IPS-NIHi11 (cell line): ENCODE results near the gene SOX5.
A peak's percentile ranks its signal among the peaks of the same experiment; 100 is the strongest.

ENCODE experiments used
- DNase-seq: peaks from one replicate; pipeline ENCODE4 v3.0.0; 2012; ENCODE audit warnings: mixed read lengths, low spot score

SOX5 gene

DNA sequence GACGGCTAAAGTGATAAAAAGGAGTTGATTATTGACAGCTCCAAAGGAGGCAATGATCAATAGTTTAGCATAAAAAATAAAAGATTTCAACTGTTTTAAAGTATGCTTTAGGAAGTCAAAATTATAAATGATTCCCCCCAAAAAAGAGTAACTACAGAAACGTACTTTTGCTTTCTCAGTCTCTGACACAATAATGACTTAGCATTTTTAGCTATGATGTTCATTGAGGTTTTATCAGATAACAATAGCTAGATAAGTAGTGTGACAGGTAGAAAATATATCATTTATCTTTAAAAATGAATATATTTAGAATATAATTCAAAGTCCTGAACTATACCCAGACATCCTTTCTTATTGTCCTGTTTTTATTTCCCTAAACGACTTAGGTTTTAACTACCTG is 352.9 kb downstream of the SOX5 start:
- no peak for DNase-seq

DNA sequence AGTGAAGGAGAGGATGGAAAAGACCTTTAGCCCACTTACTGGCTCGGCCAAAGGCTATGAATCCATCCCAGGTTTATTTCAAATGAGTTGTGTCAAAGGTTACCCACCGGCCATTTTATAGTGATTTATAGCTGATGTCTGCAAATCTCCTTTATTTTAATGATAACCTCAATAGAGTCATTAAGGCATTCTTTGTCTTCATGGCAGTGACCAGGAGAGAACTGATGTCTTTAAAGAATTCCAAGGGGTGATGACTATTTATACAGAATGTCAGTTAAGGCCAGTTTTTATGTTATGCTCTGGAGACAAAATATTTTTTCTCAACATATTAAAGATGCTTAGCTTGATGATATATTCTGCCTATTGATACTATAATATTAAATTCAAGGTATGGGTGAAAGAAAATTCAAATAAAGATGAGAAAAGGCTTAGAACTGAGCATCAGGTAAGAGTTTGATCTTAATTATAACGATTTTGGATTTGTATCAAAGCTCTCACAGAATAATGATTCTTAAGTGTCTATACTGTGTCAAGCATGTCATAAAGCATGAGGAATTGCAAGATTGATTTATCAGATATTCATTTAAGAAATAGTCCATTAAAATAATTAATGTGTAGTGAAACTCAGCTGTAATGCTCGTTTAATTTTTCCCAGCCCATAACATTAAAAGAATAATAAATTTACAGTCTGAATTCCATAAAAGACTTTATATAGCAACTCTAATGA is 361.5 kb downstream of the SOX5 start:
- no peak for DNase-seq

DNA sequence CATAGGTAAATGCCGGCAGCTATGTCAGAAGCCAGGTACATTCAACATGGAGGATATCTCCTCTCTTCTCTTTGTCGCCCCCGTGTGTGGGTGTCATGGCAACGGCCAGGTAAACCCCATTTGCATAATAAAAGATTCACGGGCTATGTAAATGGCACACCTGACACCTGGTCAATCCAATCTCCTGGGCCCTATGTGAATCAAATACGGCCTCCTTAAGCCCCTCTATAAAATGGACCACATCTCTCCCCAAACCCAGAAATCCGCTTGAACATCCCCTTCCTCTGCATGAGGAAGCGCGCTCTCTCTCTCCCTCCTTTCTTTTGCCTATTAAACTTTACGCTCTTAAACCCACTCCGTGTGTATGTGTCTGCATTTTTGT is 363.7 kb downstream of the SOX5 start:
- DNase-seq = peak; percentile 66

DNA sequence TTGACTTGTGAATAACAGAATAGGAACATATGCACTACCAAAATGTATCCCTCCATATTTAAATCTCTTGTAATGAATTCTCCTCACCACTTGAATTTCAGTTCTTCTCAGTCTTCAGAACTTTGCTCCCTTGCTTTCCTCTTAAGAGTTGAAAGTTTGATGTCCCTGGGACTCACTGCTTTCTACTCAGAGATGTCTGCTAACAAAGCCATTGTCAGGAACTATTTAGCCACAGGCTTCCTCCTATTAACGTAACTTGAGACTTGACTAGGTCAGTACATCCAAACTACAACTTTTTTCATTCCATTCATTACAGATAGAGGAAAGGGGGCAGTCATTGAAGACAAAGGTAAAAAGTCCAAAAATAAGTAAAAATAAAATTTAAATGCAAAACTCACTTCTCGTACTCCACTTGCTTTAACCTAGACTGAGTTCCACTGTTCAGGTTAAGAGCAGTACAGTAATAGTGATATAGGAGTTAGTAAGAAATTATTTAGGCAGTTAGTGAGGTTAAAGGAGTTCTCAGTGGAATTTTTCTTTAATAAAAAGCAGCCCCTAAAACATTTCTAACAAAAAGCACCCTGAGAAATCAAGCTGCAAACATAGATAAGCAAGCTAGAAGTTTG is 364.2 kb downstream of the SOX5 start:
- DNase-seq = peak; percentile 11

DNA sequence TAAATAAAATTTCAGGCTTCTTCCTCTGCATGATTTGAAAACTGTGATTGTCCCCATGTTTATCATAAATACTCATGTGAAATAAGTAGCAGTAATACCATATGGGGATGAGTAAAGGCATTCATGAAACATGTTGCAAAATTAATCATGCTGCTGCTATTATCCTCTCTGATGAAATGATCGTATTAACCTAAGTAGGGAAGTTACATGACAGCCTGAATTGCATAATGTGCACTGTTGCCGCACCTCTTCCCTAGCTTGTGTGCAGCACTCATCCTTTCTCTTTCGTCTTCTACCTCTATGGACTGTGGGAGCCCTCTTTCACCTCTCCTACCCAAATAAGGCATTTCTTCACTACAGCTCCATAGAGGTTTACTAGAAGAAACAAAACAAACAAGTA is 367.6 kb downstream of the SOX5 start:
- DNase-seq = no peak

DNA sequence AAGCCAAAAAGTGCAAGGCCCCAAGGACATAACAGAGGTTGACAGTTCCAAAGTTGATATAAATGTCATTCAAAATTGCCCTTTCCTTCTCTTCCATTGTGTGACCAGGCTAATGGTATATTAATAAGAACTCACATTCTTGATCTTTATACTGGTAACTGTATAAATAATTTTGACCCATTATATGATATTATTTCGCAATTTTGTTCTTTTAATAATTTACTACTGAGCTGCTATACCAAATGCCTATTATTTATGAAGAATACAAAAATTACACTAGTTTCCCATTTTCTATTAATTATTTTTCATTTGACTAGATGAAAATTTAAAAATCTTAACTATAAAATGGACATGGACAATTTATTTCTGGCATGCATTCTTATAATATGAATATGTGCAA is 370.2 kb downstream of the SOX5 start:
- no peak for DNase-seq

DNA sequence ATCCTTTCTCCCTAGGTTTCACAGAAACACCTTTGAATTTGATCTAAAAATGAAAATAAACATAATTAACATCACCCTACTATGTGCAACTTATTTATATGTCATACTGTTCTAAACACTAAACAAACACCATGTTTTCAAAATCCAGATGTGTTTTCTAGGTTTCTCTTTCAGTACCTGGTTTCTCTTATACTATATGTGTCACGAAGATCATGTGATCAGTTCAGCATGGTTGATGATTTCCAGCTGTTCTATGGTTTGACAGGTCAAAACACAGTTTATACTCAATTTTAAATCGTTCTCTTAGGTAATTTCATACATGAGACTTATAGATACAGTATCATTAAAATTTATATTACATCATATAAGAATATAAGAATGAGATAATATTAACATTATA is 373.1 kb downstream of the SOX5 start:
- DNase-seq = no peak

DNA sequence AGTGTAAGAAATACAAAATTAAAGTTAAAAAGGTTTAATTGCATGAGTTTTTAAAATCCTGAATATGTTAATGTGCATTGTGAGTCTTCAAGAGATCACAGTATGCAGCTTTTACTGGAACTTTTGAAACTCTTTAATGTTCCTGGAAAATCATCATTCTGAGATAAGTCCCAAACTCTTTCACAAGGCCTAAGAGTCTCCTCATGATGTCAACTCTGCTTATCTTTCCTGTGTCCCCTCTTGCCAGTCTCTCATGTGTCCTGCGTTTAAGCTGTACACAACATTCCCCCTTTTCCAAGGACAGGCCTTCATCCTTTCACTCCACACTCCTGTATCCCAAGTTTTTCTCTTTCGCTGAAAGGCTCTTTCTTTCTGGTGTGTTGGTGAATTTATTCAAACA is 380.1 kb downstream of the SOX5 start:
- no peak for DNase-seq

DNA sequence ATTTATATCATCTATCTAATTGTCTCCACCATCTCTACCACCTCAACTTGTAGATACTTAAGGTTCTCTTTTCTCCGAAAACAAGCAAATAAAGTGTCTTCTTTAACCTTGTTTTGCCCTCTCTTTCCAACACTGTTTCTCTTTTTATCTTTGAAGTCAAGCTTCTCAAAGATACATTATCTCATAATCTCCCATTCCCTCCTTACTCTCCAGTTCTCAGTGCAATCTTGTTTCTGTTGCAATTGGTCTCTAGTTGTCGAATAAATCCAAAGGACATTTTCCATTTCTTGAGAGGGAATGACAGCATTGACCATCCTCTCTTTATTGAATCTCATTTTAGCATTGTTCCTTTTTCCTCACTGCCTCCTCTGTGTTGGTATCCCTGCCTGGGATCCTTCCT is 383.3 kb downstream of the SOX5 start:
- DNase-seq = no peak

DNA sequence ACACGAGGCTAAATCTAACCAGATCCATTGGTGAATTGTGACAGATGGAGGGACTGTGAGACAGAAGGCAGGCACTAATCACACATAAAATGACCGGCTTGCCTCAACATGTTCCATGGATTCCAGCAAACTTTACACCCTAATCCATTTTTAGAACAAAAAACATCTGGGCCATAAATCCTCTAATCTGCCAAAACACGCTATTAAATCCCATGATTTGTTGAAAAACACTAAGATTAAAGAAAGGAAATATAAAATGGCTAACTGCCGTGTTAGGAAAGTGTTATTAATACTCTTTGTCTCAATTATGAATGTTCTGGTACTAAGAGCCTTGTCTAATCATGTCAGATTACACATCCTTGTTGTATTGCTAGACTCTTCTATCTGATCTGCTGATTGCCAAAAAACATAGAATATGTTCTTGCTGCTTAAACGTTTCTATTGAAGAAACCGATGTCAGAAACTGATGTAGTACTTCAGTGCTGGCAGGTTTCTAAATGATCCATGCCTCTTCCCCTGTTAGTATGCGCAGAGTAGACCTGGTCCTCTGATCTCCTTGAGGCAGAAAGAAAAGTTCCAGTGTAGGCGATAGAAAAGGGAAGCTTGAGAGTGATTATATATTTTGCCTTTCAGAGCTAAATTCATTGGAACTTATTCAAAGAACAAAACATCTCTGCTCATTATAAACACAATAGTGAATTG is 384.9 kb downstream of the SOX5 start:
- DNase-seq = no peak

DNA sequence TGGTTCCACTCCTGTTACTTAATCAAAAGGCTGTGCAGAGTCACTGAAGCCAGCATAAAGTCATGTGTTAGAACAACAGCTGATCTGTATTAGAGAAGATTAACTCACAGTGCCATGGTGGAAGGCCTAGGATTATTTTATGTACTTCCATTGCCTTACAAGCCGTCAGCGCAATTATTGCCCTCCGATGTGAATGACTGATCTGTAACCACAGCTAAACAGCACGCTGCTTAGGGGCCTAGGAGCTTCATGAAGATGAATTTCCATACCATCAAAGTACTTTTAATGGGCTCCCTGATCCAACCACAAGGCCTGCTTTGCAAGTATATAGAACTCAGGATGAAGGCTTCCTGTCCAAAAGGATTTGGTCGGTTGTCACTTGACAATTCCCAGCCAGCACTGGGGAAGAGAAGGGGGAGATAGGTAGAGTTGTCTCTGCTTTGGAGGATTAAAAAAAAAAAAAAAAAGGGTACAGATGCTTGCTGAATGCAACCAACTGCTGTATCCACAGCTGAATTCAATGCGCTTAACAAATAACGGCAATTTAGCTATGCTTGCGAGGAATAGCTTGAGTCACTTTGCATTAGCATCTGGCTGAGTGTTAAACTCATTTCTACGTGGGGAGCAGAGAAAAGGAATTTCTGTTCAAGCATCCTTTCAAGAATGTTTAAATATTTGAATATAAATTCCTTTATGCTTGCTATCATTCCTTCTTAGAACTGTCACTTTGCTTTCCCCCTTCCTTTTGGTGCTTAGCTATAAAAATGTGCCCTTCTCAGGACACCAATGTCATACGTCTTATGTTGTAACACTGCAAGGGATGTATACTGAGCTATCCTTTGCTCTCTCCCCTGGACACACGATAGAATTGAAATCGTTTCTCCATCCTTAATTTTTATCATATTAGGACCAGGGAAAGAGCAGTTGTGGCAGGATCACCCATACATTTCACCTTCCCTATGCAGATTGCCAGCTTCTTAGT is 387.8 kb downstream of the SOX5 start:
- no peak for DNase-seq

DNA sequence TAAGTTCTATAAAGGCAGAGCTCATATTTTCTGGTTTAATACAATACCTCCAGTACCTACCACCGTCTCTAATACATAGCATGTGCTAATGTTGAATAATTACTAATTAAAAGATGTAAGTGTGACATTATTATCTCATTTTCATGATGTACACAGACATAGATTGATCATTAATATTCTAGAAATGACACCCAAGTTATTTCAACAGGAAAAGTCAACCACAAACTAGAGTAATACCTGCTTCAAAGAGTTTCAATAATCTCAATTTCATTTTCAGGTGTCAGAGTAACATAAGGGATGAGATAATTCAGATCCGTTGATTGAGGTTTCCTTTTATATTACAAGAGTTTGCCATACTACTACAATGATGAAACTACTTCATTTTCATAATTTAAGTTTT is 388.9 kb downstream of the SOX5 start:
- no peak for DNase-seq

DNA sequence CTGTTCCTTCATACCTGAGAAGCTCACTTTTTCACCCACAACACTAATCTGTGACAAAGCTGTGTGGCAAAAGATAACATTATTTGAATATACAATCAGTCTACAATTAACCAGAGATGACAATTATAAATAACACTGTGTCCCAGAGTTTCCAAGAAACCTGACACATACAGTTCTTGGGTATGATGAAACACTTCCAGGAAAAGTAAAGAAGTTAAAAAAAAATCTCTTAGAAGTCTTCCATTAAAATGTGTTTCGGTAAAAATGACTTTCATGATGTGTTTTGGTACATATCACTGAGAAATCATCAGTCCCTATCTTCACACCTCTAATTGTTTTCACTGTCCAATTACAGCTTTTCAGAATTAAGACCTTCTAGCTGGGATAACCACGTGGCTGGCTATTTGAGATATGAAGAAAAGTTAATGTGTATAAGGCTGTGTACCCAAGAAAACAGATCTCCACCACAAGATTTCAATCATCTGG is 390.2 kb downstream of the SOX5 start:
- no peak for DNase-seq

DNA sequence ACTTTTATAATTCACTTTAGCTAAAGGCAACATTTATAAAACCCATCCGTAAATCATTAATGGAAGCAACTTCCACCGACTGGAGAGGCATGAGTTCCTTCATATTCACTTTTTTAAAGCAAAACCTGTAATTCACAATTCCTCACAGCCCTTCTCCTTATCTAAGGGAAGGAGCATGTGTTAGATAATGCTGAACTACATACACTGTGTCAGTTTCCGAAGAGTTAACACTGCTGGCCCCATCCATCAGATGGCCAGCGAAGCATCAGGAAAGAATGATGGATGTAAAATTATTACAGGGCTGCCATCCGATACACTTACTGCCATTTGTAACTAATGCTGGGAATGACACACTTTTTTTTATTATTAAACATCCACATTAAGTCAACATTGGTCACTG is 392.8 kb downstream of the SOX5 start:
- no peak for DNase-seq

DNA sequence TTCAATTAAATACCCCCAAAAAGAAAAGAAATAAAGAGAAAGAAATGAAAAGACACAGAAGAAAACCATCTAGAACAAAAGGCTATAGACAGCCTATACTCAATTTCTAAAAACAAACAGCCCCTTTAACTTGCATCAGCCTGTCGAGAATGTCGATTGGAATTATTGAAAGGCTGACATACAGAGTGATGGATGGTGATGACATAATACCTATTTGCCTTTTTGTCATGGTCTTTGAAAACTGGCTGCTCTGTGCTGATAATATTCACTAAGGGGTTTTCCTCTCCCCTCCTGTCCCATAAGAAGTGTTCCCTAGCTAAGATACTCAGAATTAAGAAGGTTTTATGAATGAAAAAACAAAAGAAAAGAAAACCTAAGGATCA is 393.7 kb downstream of the SOX5 start:
- no peak for DNase-seq

DNA sequence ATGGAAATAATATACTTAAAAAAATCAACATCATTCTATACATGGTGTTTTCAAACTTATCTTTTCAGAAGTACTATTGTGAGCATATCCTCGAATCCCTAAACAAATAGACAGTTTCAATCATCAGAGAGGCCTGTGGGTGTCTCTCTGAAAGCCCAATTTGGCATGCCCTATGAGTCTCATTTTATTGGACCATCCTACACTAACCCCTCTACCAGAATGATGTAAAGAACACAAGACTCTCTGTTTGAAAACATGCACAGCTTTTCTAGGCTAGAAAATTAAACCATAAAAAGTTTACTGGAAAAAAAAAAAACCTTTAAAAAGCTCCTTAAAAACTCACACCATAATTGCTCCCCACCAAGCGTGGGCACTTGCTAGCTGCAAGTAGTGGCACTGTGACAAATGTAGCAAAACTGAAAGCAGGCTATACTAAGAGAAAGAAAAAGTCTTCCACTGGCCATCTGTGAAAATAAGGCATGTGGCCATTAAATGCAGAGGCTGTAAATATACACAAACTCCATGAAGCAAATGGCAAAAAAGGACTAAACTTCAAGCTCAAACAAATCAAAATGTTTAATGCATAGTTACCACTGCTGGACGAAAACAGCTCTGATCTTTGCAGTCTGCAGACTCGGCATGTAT is 394.2 kb downstream of the SOX5 start:
- no peak for DNase-seq

DNA sequence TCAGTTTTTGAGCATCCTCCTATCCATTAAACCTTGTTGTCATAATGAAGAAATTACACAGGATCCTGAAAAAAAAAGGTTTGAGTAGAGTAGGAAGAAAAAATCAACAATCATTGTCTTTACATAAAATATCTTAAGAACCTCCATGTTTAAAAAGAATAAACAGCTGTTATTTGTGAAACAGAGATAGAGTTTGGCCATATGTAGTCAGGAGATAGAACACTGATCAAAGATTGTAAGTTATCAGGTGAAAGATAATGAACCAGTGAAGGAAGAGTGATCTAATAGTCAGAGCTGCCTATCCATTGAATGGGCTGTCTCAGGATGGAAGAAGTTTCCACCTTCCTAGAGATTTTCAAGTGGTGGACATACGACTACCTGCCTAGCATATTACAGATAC is 397.1 kb downstream of the SOX5 start:
- DNase-seq = no peak

DNA sequence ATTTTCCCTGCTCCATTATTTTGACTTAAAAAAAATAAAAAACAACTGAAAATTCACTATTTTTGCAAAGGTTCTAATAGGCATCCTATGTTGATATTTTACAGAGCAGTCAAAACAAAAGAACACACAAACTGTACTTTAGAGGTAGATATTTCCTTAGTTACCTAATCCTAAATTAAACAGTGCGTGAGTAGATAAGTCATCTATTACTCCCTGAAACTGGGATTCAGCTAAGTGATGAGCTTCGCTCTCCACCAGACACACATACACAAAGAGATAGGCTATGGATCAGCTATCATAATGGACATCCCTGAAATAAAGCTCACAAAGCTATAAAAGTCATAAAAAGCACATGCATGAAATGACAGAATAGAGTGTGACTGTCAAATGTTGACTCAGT is 398.7 kb downstream of the SOX5 start:
- no peak for DNase-seq

DNA sequence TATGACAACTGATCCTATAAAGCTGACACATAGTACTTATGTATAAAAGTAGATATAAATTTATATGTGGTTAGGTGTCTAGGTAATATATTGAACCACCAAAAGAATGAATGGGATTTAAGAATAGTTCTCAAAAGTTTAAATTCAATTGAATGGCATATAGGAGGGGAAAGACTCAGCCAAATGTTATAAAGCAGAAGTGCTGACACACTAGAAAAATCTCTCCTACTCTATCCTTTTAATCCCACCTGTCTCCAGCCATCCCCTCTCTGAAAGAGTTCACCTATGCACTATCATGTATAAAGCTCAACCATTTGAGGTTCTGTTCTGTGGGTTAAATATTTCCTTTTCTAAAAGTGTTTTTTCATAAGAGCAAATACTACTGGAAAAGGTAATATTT is 400.7 kb downstream of the SOX5 start:
- DNase-seq = no peak

DNA sequence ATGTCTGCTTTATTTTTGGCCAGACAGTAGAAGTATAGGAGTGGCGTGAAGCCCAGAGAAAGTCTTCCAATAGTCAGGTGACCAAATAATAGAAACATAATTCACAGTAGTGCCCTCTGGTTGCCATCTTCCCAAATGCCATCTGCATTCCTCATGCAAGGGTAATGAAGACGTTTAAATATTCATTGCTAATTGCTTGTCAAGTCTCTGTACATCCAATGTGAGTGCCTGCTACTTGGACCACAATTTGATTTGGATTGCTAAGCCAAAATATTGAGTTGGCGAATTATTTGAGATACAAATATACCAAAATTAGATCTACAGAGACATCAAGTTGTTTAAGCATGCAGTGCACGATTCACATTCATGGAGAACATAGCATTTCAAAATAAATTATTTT is 402.7 kb downstream of the SOX5 start:
- no peak for DNase-seq

DNA sequence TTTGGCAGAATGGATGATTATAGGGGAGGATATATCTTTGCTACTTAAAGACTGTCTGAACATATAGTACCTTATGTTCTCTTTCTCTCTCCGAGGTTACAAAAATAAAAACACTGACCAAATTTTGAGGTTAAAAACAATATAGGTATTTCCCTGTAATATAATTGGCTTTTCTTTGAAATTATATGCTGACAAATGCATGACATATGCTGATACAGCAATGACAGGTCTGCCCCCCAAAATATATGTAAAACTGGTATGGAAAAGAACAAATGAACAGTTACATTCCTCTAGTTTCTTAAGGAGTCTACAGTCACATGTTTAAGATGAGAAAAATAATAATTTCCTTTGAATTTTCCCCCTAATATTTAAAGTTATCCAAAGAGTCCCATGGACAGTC is 405.7 kb downstream of the SOX5 start:
- DNase-seq = no peak

DNA sequence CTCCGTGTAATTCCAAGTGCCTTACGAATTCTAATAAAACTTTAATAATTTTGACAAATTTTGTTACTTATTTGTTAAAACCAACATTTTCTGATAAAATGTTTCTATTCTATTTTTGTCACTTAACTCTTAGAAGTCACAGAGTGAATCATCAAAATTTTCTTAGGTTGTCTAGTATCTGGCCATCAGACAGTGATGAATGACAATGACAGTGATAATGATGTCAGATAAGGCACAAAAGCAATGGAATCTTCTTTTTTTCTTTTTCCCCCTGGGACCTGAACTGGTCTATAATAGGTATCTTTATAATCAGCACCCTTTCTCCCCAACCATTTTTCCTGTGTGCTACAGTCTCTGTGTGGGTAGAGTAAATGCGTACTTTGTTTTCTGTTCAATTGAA is 407.3 kb downstream of the SOX5 start:
- no peak for DNase-seq
